WI38 (cell line): Measurements from ENCODE around the gene PATL2.

ENCODE experiments used
- H3K4me3 ChIP-seq: 2 replicates; pipeline ENCODE4 v1.5.1; 2011; ENCODE audit warnings: low read depth, mild to moderate bottlenecking, control low read depth, low read length
- TF ChIP-seq, protein P1 (sequence below): IDR thresholded peaks from 2 replicates; pipeline ENCODE4 v1.5.1; 2012; ENCODE audit warnings: low read depth, mild to moderate bottlenecking, control low read depth, low read length

PATL2 gene

DNA sequence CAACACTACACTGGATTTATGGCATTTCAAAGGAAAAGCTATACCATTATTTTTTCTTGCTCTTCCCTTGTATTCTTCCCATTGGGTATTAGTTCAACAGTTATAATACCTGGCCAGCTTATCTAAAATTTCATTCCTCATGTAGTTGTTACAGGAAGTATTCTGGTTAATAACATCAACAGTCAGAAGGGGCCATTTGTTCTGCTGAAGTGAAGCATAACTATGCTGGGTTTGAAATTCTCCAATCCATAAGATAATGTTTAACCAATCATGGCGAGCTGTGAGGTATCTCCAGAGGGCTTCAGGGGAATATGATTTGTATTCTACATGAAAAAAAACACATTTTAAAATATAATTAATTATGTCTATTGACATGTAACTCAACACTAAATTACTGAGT is 91.0 kb downstream of the PATL2 start:
- H3K4me3 ChIP-seq: no peak overlapping the region
- TF ChIP-seq, protein P1, sequence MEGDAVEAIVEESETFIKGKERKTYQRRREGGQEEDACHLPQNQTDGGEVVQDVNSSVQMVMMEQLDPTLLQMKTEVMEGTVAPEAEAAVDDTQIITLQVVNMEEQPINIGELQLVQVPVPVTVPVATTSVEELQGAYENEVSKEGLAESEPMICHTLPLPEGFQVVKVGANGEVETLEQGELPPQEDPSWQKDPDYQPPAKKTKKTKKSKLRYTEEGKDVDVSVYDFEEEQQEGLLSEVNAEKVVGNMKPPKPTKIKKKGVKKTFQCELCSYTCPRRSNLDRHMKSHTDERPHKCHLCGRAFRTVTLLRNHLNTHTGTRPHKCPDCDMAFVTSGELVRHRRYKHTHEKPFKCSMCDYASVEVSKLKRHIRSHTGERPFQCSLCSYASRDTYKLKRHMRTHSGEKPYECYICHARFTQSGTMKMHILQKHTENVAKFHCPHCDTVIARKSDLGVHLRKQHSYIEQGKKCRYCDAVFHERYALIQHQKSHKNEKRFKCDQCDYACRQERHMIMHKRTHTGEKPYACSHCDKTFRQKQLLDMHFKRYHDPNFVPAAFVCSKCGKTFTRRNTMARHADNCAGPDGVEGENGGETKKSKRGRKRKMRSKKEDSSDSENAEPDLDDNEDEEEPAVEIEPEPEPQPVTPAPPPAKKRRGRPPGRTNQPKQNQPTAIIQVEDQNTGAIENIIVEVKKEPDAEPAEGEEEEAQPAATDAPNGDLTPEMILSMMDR: no peak

DNA sequence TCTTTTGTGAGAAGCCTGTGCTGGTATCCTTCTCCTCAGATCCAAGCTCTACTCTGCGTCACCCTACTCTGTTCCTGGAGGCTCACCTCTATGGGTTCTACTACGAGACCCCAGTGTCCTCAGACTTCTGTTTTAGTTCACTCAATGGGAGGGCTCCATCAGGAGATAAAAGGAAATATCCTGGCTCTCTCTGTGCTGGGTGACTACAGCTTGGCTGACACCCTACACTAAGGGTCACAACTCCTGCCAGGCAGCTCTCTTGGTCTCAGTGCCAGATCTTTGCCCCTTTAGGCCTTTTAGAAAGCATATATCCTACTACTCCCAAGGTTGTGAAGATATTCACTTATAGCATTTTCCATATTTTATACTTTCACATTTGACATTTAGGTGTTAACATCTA is 94.1 kb downstream of the PATL2 start:
- TF ChIP-seq, protein P1: no peak
- H3K4me3 ChIP-seq: no peak overlapping the region
